Activated CD8-positive, alpha-beta T cell treated with anti-CD3 and anti-CD28 coated beads, Interleukin-2, amount 10 ng/mL, durations not matched to agents 7 days and 5 days (primary cell): ENCODE results near the gene PPP1CA. TPM values are rescaled to one million over a fixed set of nuclear protein-coding genes. Genes with fewer than 3 reads are reported as not detected.
A peak's percentile ranks its signal among the peaks of the same experiment; 100 is the strongest.

ENCODE experiments used
- ATAC-seq: fragments of 150-1000 bp; cut with Tn5 transposase; one replicate; pipeline ENCODE4 v1.10.0; 2021; ENCODE audit warnings: moderate library complexity
- CTCF ChIA-PET: fragments of 350-600 bp; sonication (Branson Sonifier 250); formaldehyde crosslinking; loops from one replicate; lab custom pipeline; 2021; ENCODE audit warnings: antibody characterized with exemption; lab: Charles Lee
- POLR2A ChIA-PET: fragments of 350-600 bp; sonication (Branson Sonifier 250); formaldehyde crosslinking; loops from one replicate; lab custom pipeline; 2021; ENCODE audit warnings: antibody characterized with exemption; lab: Charles Lee
- DNase-seq: peaks from one replicate; pipeline ENCODE4 v3.0.0-alpha.2; 2020
- H3K27ac Mint-ChIP-seq: one replicate; pipeline ENCODE4 v1.8.0; 2021; ENCODE audit warnings: mild to moderate bottlenecking, mixed read lengths
- H3K27me3 Mint-ChIP-seq: one replicate; pipeline ENCODE4 v1.8.0; 2021; ENCODE audit warnings: low read depth, mixed read lengths
- H3K36me3 Mint-ChIP-seq: one replicate; pipeline ENCODE4 v1.8.0; 2021; ENCODE audit warnings: low read depth, mixed read lengths
- H3K4me1 Mint-ChIP-seq: one replicate; pipeline ENCODE4 v1.8.0; 2021; ENCODE audit warnings: low read depth, mixed read lengths
- H3K4me3 Mint-ChIP-seq: one replicate; pipeline ENCODE4 v1.8.0; 2021; ENCODE audit warnings: mild to moderate bottlenecking, mixed read lengths
- H3K9me3 Mint-ChIP-seq: one replicate; pipeline ENCODE4 v1.8.0; 2022; ENCODE audit warnings: mixed read lengths; ENCODE audit not compliant: insufficient read depth
- total RNA-seq, 2 experiments: library from RNA; stranded (reverse); gene quantifications; one replicate each; pipeline ENCODE4 v1.2.3, GENCODE V29; 2021

The PPP1CA gene
- 100 to 1,000 TPM; 429 to 434 TPM for total RNA-seq

DNA sequence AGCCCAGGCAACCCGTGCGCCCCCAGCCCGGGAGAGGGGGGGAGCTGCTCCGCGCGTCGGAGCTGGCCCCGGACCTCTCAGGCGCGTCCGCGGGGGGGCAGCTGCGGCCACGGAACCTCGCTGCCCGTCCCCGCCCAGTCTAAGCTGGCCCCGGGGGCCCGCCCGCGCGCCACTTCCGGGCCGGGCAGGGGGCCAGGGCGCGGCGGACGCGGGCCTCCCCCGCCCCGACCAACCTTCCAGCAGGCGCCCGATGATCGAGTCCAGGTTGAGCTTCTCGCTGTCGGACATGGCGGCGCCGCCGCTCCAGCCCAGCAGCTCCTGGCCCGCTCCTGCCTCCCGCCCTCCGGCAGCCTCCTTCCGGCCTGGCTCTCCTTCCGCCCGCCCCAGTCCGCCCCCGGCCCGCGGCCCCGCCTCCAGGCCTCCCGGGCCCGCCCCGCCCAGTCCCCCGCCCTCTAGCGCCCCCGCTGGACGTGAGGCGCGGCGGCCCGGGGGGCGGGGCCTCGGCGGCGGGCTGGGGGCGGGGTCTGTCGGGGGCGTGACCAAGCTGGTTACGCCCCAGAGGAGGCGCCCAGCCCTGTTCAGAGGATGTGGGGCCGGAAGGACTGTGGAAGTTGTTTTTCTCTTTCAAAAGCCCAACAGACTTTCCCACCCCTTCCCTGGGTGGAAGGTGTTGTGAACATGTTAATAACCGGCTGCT lies at the start of gene PPP1CA:
Gene PPP1CA, minus strand, starts transcription at position 364 of the 697 bp plus-strand sequence. Its CDS starts 76 bp downstream, at position 288.
- H3K27me3 Mint-ChIP-seq = no peaks in the 10 kb centered on the region
- DNase-seq (peak; percentile 92), ATAC-seq (peak; percentile 74)
- H3K4me1 Mint-ChIP-seq = peaks cover 65% of the 10 kb centered on the region
- H3K27ac Mint-ChIP-seq = peak within 1 kb of the TSS; percentile 93
- peaks cover 67% of the 10 kb centered on the region for H3K36me3 Mint-ChIP-seq
- ChIA-PET CTCF (interaction anchor here (0.6 to 5.7 kb wide), 29 partner anchors 10 to 228 kb away, joined by 3 to 73 read pairs (median 5); partner anchors contain the start of genes AIP, CDK2AP2, GSTP1 and NUDT8), POLR2A (interaction anchor here (0.6 to 6.9 kb wide), 16 partner anchors 10 to 140 kb away, joined by 3 to 109 read pairs (median 7); partner anchors contain the start of genes AIP, CDK2AP2, PITPNM1 and POLD4)
- H3K4me3 Mint-ChIP-seq = peak within 1 kb of the TSS; percentile 90
- H3K9me3 Mint-ChIP-seq = no peaks in the 10 kb centered on the region

DNA sequence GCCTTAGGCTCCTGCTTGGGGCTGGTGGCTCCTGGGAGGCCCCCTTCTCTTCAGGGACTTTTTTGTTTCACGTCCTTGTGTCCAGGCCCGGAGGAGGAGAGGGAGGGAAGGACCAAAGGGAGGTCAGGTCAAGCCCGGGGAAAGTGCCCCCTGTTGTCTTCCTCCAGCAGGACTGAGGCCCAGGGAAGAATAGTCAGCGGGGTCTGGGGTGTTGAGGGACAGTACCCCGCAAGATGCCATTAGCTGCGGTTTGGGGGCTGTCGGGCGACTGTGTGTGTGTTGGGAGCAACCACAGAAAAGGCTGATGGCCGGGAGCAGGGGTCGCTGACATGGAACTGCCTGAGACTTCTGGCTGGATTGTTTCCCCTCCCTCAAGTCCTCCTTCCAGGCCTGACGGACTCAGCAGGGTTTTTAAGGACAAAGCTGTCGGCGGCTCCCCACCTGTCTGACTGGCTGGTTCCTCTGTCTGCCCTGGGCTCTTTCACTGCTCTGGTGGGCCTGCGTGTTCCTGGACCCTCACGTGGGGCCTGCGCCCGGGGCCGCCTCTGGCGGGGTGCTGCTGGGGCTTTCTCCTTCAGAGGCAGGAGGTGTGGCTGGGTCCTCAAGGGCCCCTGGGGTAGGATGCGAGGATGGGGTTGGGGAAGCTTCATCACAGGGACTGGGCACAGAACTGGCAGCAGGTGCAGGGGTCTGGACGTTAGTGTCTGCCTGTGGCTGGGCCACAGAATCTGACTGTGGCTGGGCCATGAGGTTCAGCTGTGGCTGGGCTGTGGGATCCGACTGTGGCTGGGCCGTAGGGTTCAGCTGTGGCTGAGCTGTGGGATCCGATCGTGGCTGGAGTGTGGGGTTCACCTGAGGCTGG lies 49.4 kb upstream of the PPP1CA start:
- Mint-ChIP-seq H3K27ac (no peak overlapping the region), H3K4me3 (no peak overlapping the region), H3K27me3 (peaks cover 2% of the 10 kb centered on the region), H3K36me3 (no peaks in the 10 kb centered on the region), H3K9me3 (no peaks in the 10 kb centered on the region), H3K4me1 (peaks cover 12% of the 10 kb centered on the region)
- ATAC-seq (no peak), DNase-seq (no peak)
- CTCF ChIA-PET = interaction anchor here (1.4 kb wide), 2 partner anchors 68 to 99 kb away, joined by 3 read pairs; no protein-coding TSS in a partner anchor
- POLR2A ChIA-PET = interaction anchor here (0.5 to 4.7 kb wide), 6 partner anchors 10 to 1925 kb away, joined by 3 to 34 read pairs (median 4); partner anchors contain the start of gene PTPRCAP

DNA sequence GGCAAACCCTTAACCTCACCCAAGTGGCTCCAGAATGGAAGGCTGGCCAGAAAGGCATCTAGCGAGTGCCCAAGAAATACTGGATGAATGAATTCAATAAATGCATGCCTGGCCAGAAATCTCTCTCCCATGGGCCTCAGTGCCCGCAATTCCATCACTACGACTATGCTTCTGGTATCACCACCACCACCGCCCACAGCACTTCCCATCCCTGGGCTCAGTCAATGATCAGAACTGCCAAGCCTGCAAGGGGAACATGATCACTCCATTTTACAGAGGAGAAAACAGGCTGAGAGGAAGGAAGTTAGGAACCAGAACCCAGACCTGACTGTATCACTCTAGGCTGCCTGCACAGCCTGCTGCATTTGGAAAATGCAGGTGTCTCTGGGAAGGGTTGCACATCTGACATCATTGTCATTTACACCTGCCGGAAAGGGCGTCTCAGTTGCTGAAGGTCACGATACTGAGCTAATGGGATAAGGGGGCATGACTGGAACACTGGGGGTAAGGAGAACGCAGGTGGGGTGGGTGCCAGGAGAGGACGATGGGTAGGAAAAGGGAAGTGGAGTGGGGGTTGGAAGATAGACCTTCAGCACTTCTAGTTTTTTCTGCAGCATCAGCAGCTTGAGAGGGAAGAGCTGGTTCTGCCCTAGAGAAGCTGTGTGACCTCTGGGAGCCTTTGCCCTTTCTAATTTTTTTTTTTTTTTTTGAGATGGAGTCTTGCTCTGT lies 47.6 kb upstream of the PPP1CA start:
- H3K9me3 Mint-ChIP-seq = no peaks in the 10 kb centered on the region
- no peak for DNase-seq
- no peak overlapping the region for H3K4me3 Mint-ChIP-seq
- ChIA-PET POLR2A (interaction anchor here (0.7 to 4.7 kb wide), 4 partner anchors 8 to 41 kb away, joined by 3 to 34 read pairs (median 4); partner anchors contain the start of gene PTPRCAP), CTCF (interaction anchor here (1.4 kb wide), 1 partner anchor 98 kb away, joined by 3 read pairs; no protein-coding TSS in a partner anchor)
- H3K36me3 Mint-ChIP-seq = no peaks in the 10 kb centered on the region
- H3K27ac Mint-ChIP-seq = no peak overlapping the region
- peaks cover 28% of the 10 kb centered on the region for H3K4me1 Mint-ChIP-seq
- peaks cover 2% of the 10 kb centered on the region for H3K27me3 Mint-ChIP-seq
- no peak for ATAC-seq

DNA sequence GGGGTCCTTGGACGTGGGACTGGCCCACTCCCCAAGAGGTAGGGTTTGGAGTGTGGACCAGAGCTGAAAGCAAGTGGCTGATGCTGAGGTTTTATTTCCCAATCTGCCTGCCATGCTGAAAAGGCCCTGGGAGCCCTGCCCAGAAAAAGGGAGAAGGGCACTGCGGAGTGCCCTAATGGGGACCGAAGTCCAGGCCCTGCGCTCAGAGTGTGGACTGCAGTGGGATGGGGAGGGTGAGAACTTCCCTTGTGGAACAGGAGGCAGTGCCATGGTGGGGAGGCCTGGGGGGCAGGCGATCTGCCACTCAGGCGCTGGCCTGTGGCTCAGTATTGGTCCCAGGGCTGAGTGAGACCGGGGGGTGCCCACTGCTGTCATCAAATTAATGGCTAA lies 46.6 kb upstream of the PPP1CA start:
- H3K27me3 Mint-ChIP-seq = peaks cover 2% of the 10 kb centered on the region
- H3K4me3 Mint-ChIP-seq = no peak overlapping the region
- H3K27ac Mint-ChIP-seq = no peak overlapping the region
- POLR2A ChIA-PET = interaction anchor here (1.0 kb wide), 2 partner anchors 17 to 40 kb away, joined by 3 read pairs; no protein-coding TSS in a partner anchor
- CTCF ChIA-PET = interaction anchor here (1.0 kb wide), 1 partner anchor 11 kb away, joined by 3 read pairs; no protein-coding TSS in a partner anchor
- ATAC-seq (no peak), DNase-seq (no peak)
- H3K9me3 Mint-ChIP-seq = no peaks in the 10 kb centered on the region
- peaks cover 35% of the 10 kb centered on the region for H3K4me1 Mint-ChIP-seq
- H3K36me3 Mint-ChIP-seq = no peaks in the 10 kb centered on the region

DNA sequence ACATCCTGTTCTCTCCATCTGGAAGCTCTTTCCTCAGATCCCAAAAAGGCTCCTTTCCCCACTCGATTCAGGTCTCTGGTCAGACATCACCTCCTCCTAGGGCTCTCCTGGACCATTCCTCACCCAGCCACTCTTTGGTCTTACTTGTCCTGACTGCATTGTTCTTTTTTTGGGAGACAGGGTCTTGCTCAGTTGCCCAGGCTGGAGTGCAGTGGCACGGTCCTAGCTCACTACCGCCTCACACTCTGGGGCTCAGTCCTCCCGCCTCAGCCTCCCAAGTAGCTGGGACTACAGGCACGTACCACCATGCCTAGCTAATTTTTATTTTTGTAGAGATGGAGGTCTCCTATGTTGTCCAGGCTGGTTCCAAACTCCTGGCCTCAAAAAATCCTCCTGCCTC lies 43.9 kb upstream of the PPP1CA start:
- CTCF ChIA-PET = no interaction called here
- H3K4me3 Mint-ChIP-seq = peak overlapping the region; percentile 40

DNA sequence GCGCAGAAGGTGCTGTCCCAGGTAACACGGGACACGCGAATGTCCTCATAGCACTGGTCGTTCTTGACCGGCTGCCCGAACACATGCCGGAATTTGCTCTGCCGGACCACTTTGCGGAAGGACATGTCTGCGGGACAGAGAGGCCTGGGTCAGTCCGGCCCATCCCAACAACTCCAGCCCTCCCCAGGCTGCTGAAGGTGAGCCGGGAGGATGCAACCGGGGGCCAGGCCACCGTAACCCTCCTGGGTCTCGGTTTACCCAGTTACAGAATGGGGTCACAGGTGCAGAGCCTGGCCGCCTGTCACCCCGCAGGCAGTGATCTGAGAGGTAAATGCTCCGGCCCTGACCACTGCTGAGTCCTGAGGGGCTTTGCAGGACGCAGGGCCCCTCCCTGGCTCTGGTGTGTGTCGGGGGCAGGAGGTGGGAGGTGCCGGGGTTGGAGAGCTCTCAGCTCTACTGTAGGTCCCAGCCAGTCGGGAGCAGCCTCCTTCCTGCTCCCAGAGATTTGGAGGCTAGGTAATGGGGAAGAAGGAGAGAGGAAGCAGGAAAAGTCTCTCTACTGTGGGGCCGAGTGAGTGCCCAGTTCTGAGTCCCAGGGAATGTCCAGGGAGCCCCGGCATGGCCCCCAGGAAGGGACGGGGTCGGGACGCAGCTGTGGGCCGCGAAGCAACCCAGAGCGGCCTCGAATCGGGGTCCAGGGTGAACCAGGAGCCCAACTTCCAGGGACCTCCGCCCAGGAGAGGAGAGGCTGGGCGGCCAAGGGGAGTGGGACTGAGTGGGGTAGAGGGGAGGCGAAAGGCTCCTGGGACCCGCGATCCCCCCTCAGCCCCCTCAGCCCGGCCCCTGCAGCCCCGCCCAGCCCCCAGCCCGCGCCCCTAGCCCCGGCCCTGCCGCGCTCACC lies 41.1 kb upstream of the PPP1CA start:
- Mint-ChIP-seq H3K9me3 (no peaks in the 10 kb centered on the region), H3K4me1 (peaks cover 67% of the 10 kb centered on the region), H3K27me3 (peaks cover 2% of the 10 kb centered on the region), H3K36me3 (peaks cover 28% of the 10 kb centered on the region), H3K4me3 (peak overlapping the region; percentile 58), H3K27ac (peak overlapping the region; percentile 81)
- no peak for ATAC-seq
- no peak for DNase-seq
- POLR2A ChIA-PET = no interaction called here
- CTCF ChIA-PET = no interaction called here

More for the DNA sequence above, 43.9 kb upstream of the PPP1CA start:
- POLR2A ChIA-PET = interaction anchor here (1.0 to 1.9 kb wide), 3 partner anchors 8 to 28 kb away, joined by 3 to 6 read pairs (median 6); partner anchors contain the start of gene PTPRCAP
- peak overlapping the region; percentile 63 for H3K27ac Mint-ChIP-seq
- H3K36me3 Mint-ChIP-seq = peaks cover 6% of the 10 kb centered on the region
- no peak for ATAC-seq
- peaks cover 54% of the 10 kb centered on the region for H3K4me1 Mint-ChIP-seq
- no peaks in the 10 kb centered on the region for H3K9me3 Mint-ChIP-seq
- peaks cover 2% of the 10 kb centered on the region for H3K27me3 Mint-ChIP-seq
- no peak for DNase-seq

DNA sequence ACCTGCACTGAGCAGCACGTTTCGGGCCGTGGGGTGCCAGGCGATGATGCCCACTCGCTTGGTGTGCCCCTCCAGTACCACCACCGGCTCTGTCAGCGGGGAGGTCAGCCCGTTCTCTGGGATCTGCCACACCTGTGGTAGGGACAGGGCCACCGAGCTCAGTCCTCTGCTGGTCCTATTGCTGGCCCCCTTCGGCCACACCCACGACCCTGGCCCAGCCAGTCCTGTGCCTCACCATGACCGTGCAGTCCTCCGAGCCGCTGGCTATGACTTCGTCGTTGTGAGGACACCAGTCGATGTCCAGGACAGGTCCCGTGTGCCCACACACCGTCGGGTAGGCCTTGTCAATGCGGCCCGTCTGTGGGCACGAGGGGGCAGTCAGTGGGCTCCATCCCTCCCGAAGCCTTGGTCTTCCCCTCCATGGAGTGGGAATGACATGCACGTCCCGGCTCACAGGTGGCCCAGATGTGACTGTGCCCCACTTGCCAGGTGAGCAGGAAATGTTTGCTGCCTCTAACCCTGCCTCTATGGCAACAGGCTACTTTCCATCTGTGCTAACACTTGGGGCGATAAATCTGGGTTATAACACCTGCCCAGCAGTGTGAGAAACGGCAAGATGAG lies 40.2 kb upstream of the PPP1CA start:
- no peaks in the 10 kb centered on the region for H3K9me3 Mint-ChIP-seq
- no peaks in the 10 kb centered on the region for H3K27me3 Mint-ChIP-seq
- POLR2A ChIA-PET = interaction anchor here (0.9 to 1.8 kb wide), 3 partner anchors 8 to 33 kb away, joined by 3 to 5 read pairs (median 4); no protein-coding TSS in a partner anchor
- H3K4me1 Mint-ChIP-seq = peaks cover 67% of the 10 kb centered on the region
- peak overlapping the region; percentile 58 for H3K4me3 Mint-ChIP-seq
- peaks cover 36% of the 10 kb centered on the region for H3K36me3 Mint-ChIP-seq
- CTCF ChIA-PET = no interaction called here
- peak overlapping the region; percentile 68 for H3K27ac Mint-ChIP-seq
- no peak for DNase-seq
- no peak for ATAC-seq

DNA sequence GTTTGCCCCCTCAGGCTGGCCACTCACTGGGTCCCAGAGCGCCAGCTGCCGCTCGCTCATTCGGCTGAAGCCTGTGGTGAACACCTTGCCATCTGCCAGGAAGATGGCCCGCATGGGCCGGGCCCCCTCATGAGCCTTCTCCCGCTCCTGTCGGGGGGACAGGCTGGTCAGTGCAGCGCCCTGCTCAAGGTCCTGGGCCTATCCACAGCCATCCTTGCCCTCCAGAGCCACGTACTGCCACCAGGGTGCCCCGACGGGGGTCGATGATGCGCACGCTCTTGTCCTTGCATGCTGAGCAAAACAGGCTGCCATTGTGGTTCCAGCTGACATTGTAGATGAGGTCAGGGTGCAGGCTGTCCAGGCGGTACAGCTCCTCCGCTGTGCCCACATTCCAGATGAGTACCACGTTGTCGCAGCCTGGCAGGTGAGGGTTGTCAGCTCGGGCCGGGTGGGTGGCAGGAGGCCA lies 39.5 kb upstream of the PPP1CA start:
- no peaks in the 10 kb centered on the region for H3K27me3 Mint-ChIP-seq
- ChIA-PET POLR2A (interaction anchor here (0.7 to 1.8 kb wide), 6 partner anchors 9 to 44 kb away, joined by 3 to 5 read pairs (median 4); partner anchors contain the start of gene TBC1D10C), CTCF (no interaction called here)
- DNase-seq = no peak
- no peaks in the 10 kb centered on the region for H3K9me3 Mint-ChIP-seq
- peaks cover 42% of the 10 kb centered on the region for H3K36me3 Mint-ChIP-seq
- H3K27ac Mint-ChIP-seq = peak overlapping the region; percentile 96
- H3K4me1 Mint-ChIP-seq = peaks cover 65% of the 10 kb centered on the region
- no peak for ATAC-seq
- peak overlapping the region; percentile 5 for H3K4me3 Mint-ChIP-seq

DNA sequence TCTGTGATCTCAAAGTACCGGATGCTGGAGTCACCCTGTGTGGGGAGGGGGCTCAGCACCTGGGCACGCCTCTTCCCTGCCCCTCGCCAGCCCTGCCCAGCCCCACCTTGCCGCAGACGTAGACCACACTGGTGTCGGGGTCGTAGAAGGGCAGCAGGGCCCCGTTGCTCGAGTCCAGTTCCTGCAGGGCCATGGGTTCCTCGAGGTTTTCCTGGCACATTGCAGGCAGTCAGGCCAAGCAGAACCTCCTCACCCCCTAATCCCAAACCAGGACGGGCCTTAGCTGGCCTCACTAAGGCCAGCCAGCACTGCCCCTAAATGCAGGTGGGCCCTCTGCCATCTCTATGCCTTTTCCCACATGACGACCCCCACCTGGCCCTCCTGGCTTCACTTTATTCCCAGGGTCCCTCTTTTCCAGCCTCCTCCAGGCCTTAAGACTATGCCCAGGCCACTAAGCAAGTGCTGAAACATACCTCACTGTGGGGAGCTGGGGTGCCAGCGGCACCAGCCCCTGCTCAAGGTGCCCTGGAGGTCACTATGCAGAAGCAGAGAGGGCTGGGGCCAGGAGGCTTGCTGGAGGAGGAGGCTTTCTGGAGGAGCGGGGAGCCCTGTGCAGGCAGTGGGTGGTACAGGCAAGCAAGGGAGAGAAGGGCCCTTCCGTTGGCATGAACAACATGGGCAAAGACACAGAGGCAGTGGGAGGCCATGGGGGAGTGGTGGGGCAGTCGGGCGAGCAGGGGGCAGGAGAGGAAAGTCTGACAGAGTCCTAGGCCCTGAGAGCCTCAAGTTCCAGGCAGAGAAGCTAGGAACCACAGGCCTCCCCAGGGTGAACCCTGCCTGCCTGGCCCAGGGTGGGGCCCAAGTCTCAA lies 38.8 kb upstream of the PPP1CA start:
- ChIA-PET CTCF (interaction anchor here (2.2 kb wide), 1 partner anchor 33 kb away, joined by 7 read pairs; no protein-coding TSS in a partner anchor), POLR2A (interaction anchor here (0.7 to 8.9 kb wide), 7 partner anchors 10 to 44 kb away, joined by 3 to 84 read pairs (median 4); partner anchors contain the start of genes AIP and TBC1D10C)
- H3K9me3 Mint-ChIP-seq = no peaks in the 10 kb centered on the region
- H3K4me3 Mint-ChIP-seq = peak overlapping the region; percentile 84
- peaks cover 48% of the 10 kb centered on the region for H3K36me3 Mint-ChIP-seq
- H3K27ac Mint-ChIP-seq = peak overlapping the region; percentile 96
- H3K4me1 Mint-ChIP-seq = peaks cover 60% of the 10 kb centered on the region
- ATAC-seq (no peak), DNase-seq (no peak)
- H3K27me3 Mint-ChIP-seq = no peaks in the 10 kb centered on the region
